Loucy (cell line): ENCODE measurements around the gene DEFB126.

Source experiments
- H2AFZ ChIP-seq: fragments of 200-600 bp; sonication (generic); 2 replicates; pipeline ENCODE4 v1.6.0; 2016; ENCODE audit warnings: antibody characterized with exemption, mild to moderate bottlenecking, low read length, moderate library complexity
- H3F3A ChIP-seq: fragments of 200-600 bp; 2 replicates; pipeline ENCODE4 v1.6.0; 2016; ENCODE audit warnings: antibody characterized with exemption, low read depth, mild to moderate bottlenecking
- H3K27me3 ChIP-seq: fragments of 200-600 bp; sonication (generic); 2 replicates; pipeline ENCODE4 v1.6.1; 2014; ENCODE audit warnings: low read length, mild to moderate bottlenecking; ENCODE audit not compliant: insufficient read depth, poor library complexity, severe bottlenecking
- H3K36me3 ChIP-seq: fragments of 200-600 bp; sonication (generic); 2 replicates; pipeline ENCODE4 v1.6.1; 2016; ENCODE audit warnings: low read length; ENCODE audit not compliant: insufficient read depth
- H3K4me1 ChIP-seq: fragments of 200-600 bp; sonication (generic); 2 replicates; pipeline ENCODE4 v1.5.1; 2014; ENCODE audit warnings: low read length, mild to moderate bottlenecking; ENCODE audit not compliant: insufficient read depth, poor library complexity, severe bottlenecking
- H3K4me2 ChIP-seq: fragments of 200-600 bp; sonication (generic); 2 replicates; pipeline ENCODE4 v1.6.0; 2014; ENCODE audit warnings: antibody characterized with exemption, low read length, low read depth, mild to moderate bottlenecking; ENCODE audit not compliant: poor library complexity, severe bottlenecking
- H3K4me3 ChIP-seq: fragments of 200-600 bp; sonication (generic); 2 replicates; pipeline ENCODE4 v1.5.1; 2014; ENCODE audit warnings: low read length, mild to moderate bottlenecking, mixed read lengths; ENCODE audit not compliant: poor library complexity, severe bottlenecking
- H3K79me2 ChIP-seq: fragments of 200-600 bp; sonication (generic); 2 replicates; pipeline ENCODE4 v1.6.1; 2014; ENCODE audit warnings: low read length; ENCODE audit not compliant: insufficient read depth
- H3K9ac ChIP-seq: fragments of 200-600 bp; sonication (generic); 2 replicates; pipeline ENCODE4 v1.6.0; 2014; ENCODE audit warnings: mild to moderate bottlenecking, low read depth, low read length, moderate library complexity; ENCODE audit not compliant: poor library complexity, severe bottlenecking
- H3K9me2 ChIP-seq: fragments of 200-600 bp; sonication (generic); replicated peaks from 2 replicates; pipeline ENCODE4 v1.6.1; 2016; ENCODE audit warnings: low read depth, low read length, mixed read lengths
- H3K9me3 ChIP-seq: fragments of 200-600 bp; sonication (generic); 2 replicates; pipeline ENCODE4 v1.6.1; 2014; ENCODE audit warnings: mild to moderate bottlenecking, antibody characterized with exemption, low read length, low read depth; ENCODE audit not compliant: insufficient read depth
- H4K20me1 ChIP-seq: fragments of 200-600 bp; sonication (generic); 2 replicates; pipeline ENCODE4 v1.6.0; 2014; ENCODE audit warnings: antibody characterized with exemption, low read length, mild to moderate bottlenecking; ENCODE audit not compliant: insufficient read depth, poor library complexity, severe bottlenecking
- EZH2phosphoT487 ChIP-seq: fragments of 200-600 bp; IDR thresholded peaks from 2 replicates; pipeline ENCODE4 v1.6.1; 2018; ENCODE audit warnings: antibody characterized with exemption, mild to moderate bottlenecking, moderate library complexity, borderline replicate concordance
- TF ChIP-seq, protein P1 (sequence below): fragments of 200-600 bp; sonication (generic); conservative IDR thresholded peaks from 2 replicates; pipeline ENCODE4 v1.5.1; 2014; ENCODE audit warnings: mild to moderate bottlenecking, antibody characterized with exemption, low read length

DEFB126 gene

DNA sequence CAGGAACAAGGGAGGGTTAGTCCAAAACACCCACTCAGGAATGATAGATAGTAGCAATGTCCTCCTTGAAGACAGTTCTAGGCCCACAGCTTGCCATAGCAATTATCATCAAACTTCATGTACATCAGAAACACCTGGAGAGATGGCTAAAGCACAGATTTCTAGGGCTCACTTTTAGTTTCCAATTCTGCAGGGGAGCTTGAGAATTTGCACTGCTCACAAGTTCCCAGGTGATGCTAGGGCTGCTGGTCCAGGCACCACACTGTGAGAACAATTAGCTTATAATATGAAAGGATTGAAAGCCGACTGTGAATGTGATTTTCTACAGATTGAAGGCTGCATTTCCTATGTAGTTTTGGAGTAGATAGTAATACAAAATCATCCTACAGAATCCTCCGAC, 3.5 kb downstream of the DEFB126 start:
- no peaks in the 10 kb centered on the region; the same call in 1 of the 2 replicates for H3K9me3 ChIP-seq
- H3K4me2 ChIP-seq: no peak overlapping the region
- peaks cover 23% of the 10 kb centered on the region for H3K27me3 ChIP-seq
- no peaks in the 10 kb centered on the region for H3K36me3 ChIP-seq
- TF ChIP-seq EZH2phosphoT487: no peak
- TF ChIP-seq, protein P1, sequence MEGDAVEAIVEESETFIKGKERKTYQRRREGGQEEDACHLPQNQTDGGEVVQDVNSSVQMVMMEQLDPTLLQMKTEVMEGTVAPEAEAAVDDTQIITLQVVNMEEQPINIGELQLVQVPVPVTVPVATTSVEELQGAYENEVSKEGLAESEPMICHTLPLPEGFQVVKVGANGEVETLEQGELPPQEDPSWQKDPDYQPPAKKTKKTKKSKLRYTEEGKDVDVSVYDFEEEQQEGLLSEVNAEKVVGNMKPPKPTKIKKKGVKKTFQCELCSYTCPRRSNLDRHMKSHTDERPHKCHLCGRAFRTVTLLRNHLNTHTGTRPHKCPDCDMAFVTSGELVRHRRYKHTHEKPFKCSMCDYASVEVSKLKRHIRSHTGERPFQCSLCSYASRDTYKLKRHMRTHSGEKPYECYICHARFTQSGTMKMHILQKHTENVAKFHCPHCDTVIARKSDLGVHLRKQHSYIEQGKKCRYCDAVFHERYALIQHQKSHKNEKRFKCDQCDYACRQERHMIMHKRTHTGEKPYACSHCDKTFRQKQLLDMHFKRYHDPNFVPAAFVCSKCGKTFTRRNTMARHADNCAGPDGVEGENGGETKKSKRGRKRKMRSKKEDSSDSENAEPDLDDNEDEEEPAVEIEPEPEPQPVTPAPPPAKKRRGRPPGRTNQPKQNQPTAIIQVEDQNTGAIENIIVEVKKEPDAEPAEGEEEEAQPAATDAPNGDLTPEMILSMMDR: no peak
- no peaks in the 10 kb centered on the region for H3K9me2 ChIP-seq
- no peaks in the 10 kb centered on the region for H3K4me1 ChIP-seq
- no peaks in the 10 kb centered on the region for H3K79me2 ChIP-seq
- H3K4me3 ChIP-seq: no peak overlapping the region
- H3F3A ChIP-seq: no peaks in the 10 kb centered on the region
- no peak overlapping the region for H2AFZ ChIP-seq
- H3K9ac ChIP-seq: no peak overlapping the region
- no peaks in the 10 kb centered on the region for H4K20me1 ChIP-seq

DNA sequence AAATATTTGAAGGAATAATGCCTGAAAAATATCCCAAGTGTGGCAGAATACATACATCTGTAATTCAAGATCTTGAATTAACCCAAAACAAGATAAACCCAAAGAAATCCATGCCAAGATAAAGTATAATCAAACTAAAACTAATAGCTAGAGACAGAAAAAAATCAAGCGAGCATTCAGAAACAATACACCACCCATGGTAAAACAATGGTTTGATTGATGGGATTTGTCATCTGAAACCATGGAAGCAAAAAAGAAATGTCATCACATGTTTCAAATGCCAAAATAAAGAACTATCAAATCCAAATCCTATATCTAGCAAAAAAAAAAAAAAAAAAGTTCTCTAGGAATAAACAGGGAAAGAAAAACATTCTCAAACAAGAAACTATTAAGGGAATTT, 9.7 kb downstream of the DEFB126 start:
- no peak overlapping the region for H3K4me3 ChIP-seq
- H3F3A ChIP-seq: no peaks in the 10 kb centered on the region
- no peak overlapping the region for H3K4me2 ChIP-seq
- no peaks in the 10 kb centered on the region for H3K4me1 ChIP-seq
- H3K36me3 ChIP-seq: no peaks in the 10 kb centered on the region
- H3K27me3 ChIP-seq: no peaks in the 10 kb centered on the region
- no peak for TF ChIP-seq EZH2phosphoT487
- TF ChIP-seq, protein P1: no peak
- no peak overlapping the region for H3K9ac ChIP-seq
- no peak overlapping the region for H2AFZ ChIP-seq
- no peaks in the 10 kb centered on the region for H4K20me1 ChIP-seq
- no peaks in the 10 kb centered on the region for H3K79me2 ChIP-seq
- H3K9me3 ChIP-seq: no peaks in the 10 kb centered on the region
- no peaks in the 10 kb centered on the region for H3K9me2 ChIP-seq

DNA sequence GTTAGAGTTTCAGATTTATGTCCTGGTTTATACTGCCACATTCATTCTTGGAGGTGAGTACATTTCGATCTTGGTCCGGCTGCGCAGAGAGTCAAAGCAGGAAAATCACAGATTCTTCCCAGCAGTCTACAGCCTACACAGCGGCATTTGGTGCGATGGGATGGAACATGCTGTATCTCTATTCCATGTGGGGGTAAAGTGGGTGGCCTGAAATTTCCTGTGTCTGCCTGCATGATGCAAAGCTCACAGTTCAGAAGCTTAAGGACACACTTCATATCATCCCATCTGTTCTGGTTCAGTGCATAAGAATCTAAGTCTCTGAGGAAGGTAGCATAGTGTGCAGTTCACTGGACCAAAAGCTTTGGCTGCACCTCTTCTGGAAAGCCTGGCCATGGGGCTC, 14.8 kb downstream of the DEFB126 start, which contains the start of gene DEFB127:
DEFB127 (plus strand) TSS at position 301 of the 400 bp plus-strand sequence; CDS start at position 392, 91 bp downstream.
- no peaks in the 10 kb centered on the region for H3F3A ChIP-seq
- H3K4me2 ChIP-seq: no peak within 1 kb of the TSS
- no peaks in the 10 kb centered on the region for H4K20me1 ChIP-seq
- no peak within 1 kb of the TSS for H3K4me3 ChIP-seq
- H3K9me2 ChIP-seq: no peaks in the 10 kb centered on the region
- H3K27me3 ChIP-seq: no peaks in the 10 kb centered on the region
- TF ChIP-seq EZH2phosphoT487: no peak
- H3K9ac ChIP-seq: no peak within 1 kb of the TSS
- H3K4me1 ChIP-seq: no peaks in the 10 kb centered on the region
- H2AFZ ChIP-seq: no peak within 1 kb of the TSS
- no peaks in the 10 kb centered on the region for H3K9me3 ChIP-seq
- no peaks in the 10 kb centered on the region for H3K36me3 ChIP-seq
- no peaks in the 10 kb centered on the region for H3K79me2 ChIP-seq

DNA sequence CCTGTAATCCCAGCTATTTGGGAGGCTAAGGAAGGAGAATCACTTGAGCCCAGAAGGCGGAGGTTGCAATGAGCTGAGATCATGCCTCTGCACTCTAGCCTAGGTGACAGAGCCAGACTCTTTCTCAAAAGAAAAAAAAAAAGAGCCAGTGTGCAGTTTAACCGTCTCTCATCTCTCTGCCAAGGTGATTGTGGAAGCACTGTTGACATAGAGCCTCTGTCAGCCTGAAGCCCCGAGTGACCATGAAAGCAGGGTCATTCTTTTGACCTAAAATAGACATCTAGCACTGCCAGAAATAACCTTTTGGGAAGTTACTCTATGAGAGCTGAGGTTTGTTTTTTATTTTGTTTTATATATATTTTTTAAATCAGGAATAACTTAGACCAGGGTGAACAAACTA, 22.2 kb downstream of the DEFB126 start:
- Histone ChIP-seq H3F3A (no peaks in the 10 kb centered on the region), H3K79me2 (no peaks in the 10 kb centered on the region), H2AFZ (no peak overlapping the region), H3K9ac (no peak overlapping the region), H3K4me3 (no peak overlapping the region), H3K4me1 (no peaks in the 10 kb centered on the region), H3K27me3 (no peaks in the 10 kb centered on the region), H3K9me3 (no peaks in the 10 kb centered on the region), H4K20me1 (no peaks in the 10 kb centered on the region), H3K4me2 (no peak overlapping the region), H3K36me3 (no peaks in the 10 kb centered on the region), H3K9me2 (no peaks in the 10 kb centered on the region)
- TF ChIP-seq, protein P1: no peak
- TF ChIP-seq EZH2phosphoT487: no peak
